ENCODE results near the gene SAP130. TPM values are rescaled to one million over a fixed set of nuclear protein-coding genes. Genes with fewer than 3 reads are reported as not detected.

SAP130 gene
- total and polyA plus RNA-seq, 5 donors from 2014 or later: 4.8 to 38.0 (median 7.3) TPM

DNA sequence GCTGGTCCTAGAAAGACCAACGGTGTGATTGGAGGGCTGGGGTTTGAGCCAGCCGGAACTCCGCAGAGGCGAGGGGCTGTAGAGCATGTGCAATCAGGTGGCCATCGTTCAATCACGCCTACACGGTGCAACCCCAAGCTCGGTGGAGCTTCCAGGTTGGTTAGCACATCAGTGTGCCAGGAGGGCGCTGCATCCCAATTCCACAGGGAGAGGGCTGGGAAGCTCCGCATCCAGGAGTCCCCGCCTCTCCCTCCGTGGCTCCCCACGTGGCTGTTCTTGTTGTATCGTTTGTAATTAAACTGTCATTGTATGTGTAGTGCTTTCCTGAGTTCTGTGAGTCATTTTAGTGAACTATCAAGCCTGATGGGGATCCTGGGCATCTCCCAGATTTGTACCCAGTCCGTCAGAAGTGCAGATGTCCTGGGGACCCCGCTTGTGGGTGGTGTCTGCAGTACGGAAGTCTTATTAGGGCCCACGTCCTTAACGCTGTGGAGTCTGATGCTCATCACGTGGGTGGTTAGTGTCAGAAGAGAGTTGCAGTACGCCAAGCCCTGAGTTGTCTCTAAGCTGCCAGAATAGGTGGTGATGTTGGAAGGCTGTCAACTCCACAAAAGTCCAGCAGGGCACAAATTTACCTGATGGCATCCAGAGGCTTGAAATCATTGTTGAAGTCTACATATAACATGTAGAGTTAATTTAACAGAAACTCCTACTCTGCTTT, 121.5 kb downstream of the SAP130 start:
- H3K27me3 Mint-ChIP-seq: peaks cover 25% of the 10 kb centered on the region
- H3K4me3 Mint-ChIP-seq: peak overlapping the region in 1 of 4 donors; percentile 38

GRCh38 chr2:127901339-127902056, 126.4 kb downstream of the SAP130 start:
- Mint-ChIP-seq H3K36me3 (no peaks in the 10 kb centered on the region), H3K4me3 (no peak overlapping the region), H3K4me1 (peaks cover 0 to 2% (median 0%) of the 10 kb centered on the region in 4 donors), H3K9me3 (peaks cover 0 to 1% (median 0%) of the 10 kb centered on the region in 7 donors), H3K27me3 (peaks cover 36% of the 10 kb centered on the region), H3K27ac (no peak overlapping the region)
- ATAC-seq (ENCODE audit: low read depth in 2 of 2): no peak
- Histone ChIP-seq H3K27me3 (ENCODE audit: control insufficient read depth, insufficient read depth, low read length) (peaks cover 2% of the 10 kb centered on the region), H3K4me1 (ENCODE audit: control insufficient read depth, insufficient read depth, low read length, poor library complexity, severe bottlenecking) (no peaks in the 10 kb centered on the region), H3K9me3 (ENCODE audit: control insufficient read depth in 2 of 2, low read length in 2 of 2) (no peaks in the 10 kb centered on the region), H3K36me3 (ENCODE audit: control insufficient read depth, insufficient read depth, low read length) (no peaks in the 10 kb centered on the region), H3K4me3 (ENCODE audit: low read depth, low read length) (no peak overlapping the region), H3K27ac (ENCODE audit: insufficient read depth, low read length, poor library complexity, severe bottlenecking) (no peak overlapping the region)
- DNase-seq: no peak

More for the DNA sequence above, 121.5 kb downstream of the SAP130 start:
- H3K27ac ChIP-seq (ENCODE audit: insufficient read depth, low read length, poor library complexity, severe bottlenecking): no peak overlapping the region
- no peaks in the 10 kb centered on the region for H3K27me3 ChIP-seq (ENCODE audit: control insufficient read depth, insufficient read depth, low read length)
- Mint-ChIP-seq H3K27ac (no peak overlapping the region), H3K36me3 (no peaks in the 10 kb centered on the region), H3K9me3 (peaks cover 0 to 4% (median 0%) of the 10 kb centered on the region in 7 donors), H3K4me1 (peaks cover 0 to 2% (median 0%) of the 10 kb centered on the region in 4 donors)
- DNase-seq (no peak), ATAC-seq (ENCODE audit: low read depth in 2 of 2) (no peak)
- H3K4me1 ChIP-seq (ENCODE audit: control insufficient read depth, insufficient read depth, low read length, poor library complexity, severe bottlenecking): no peaks in the 10 kb centered on the region
- H3K9me3 ChIP-seq (ENCODE audit: control insufficient read depth in 2 of 2, low read length in 2 of 2): no peaks in the 10 kb centered on the region
- H3K4me3 ChIP-seq (ENCODE audit: low read depth, low read length): no peak overlapping the region
- no peaks in the 10 kb centered on the region for H3K36me3 ChIP-seq (ENCODE audit: control insufficient read depth, insufficient read depth, low read length)

DNA sequence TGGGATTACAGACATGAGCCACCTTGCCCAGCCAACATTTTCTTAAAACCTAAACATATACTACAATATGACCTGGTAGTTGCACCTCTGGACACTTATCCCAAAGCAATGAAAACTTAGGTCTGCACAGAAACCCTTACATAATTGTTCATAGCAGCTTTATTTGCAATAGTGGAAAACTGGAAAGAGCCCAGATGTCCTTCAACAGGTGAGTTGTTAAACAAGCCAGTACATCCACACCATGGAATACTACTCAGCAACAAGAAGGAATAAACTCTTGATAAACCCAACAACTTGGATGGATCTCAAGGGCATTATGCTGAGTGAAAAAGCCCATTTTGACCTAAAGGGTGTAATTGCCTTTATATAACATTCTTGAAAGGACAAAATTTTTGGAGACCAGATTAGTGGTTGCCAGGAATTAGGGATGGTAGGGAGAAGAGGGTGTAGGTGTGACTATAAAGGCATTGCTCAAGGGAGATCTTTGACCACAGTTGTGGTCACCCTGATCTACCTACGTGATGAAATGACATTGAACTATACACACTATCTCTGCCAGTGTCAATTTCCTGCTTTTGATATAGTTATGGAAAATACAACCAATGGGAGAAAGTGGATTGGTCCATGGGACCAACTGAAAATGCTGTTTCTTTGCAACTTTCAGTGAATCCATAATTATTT, 130.2 kb downstream of the SAP130 start:
- DNase-seq (no peak), ATAC-seq (ENCODE audit: low read depth in 2 of 2) (no peak)
- H3K36me3 Mint-ChIP-seq: no peaks in the 10 kb centered on the region
- H3K9me3 ChIP-seq (ENCODE audit: control insufficient read depth in 2 of 2, low read length in 2 of 2): no peaks in the 10 kb centered on the region
- no peak overlapping the region for H3K27ac Mint-ChIP-seq
- H3K27me3 Mint-ChIP-seq: peaks cover 24% of the 10 kb centered on the region
- H3K4me3 Mint-ChIP-seq: no peak overlapping the region
- no peaks in the 10 kb centered on the region for H3K36me3 ChIP-seq (ENCODE audit: control insufficient read depth, insufficient read depth, low read length)
- peaks cover 2% of the 10 kb centered on the region for H3K27me3 ChIP-seq (ENCODE audit: control insufficient read depth, insufficient read depth, low read length)
- H3K27ac ChIP-seq (ENCODE audit: insufficient read depth, low read length, poor library complexity, severe bottlenecking): no peak overlapping the region
- H3K4me1 ChIP-seq (ENCODE audit: control insufficient read depth, insufficient read depth, low read length, poor library complexity, severe bottlenecking): no peaks in the 10 kb centered on the region
- H3K4me3 ChIP-seq (ENCODE audit: low read depth, low read length): no peak overlapping the region
- peaks cover 0 to 1% (median 0%) of the 10 kb centered on the region in 7 donors for H3K9me3 Mint-ChIP-seq
- H3K4me1 Mint-ChIP-seq: no peaks in the 10 kb centered on the region

- peaks cover 4 to 10% (median 5%) of the 10 kb centered on the region in 4 donors for H3K4me1 Mint-ChIP-seq
- Histone ChIP-seq H3K4me1 (ENCODE audit: control insufficient read depth, insufficient read depth, low read length, poor library complexity, severe bottlenecking) (no peaks in the 10 kb centered on the region), H3K9me3 (ENCODE audit: control insufficient read depth in 2 of 2, low read length in 2 of 2) (no peaks in the 10 kb centered on the region), H3K27ac (ENCODE audit: insufficient read depth, low read length, poor library complexity, severe bottlenecking) (no peak overlapping the region), H3K36me3 (ENCODE audit: control insufficient read depth, insufficient read depth, low read length) (no peaks in the 10 kb centered on the region), H3K27me3 (ENCODE audit: control insufficient read depth, insufficient read depth, low read length) (peaks cover 2% of the 10 kb centered on the region), H3K4me3 (ENCODE audit: low read depth, low read length) (no peak overlapping the region)
- H3K27me3 Mint-ChIP-seq: peaks cover 13% of the 10 kb centered on the region
- DNase-seq (no peak), ATAC-seq (ENCODE audit: low read depth in 2 of 2) (no peak)
- no peak overlapping the region for H3K4me3 Mint-ChIP-seq
- no peaks in the 10 kb centered on the region for H3K9me3 Mint-ChIP-seq
- H3K36me3 Mint-ChIP-seq: no peaks in the 10 kb centered on the region
- H3K27ac Mint-ChIP-seq: no peak overlapping the region
Measured at GRCh38 chr2:127893494-127893893, 134.4 kb downstream of the SAP130 start.

DNA sequence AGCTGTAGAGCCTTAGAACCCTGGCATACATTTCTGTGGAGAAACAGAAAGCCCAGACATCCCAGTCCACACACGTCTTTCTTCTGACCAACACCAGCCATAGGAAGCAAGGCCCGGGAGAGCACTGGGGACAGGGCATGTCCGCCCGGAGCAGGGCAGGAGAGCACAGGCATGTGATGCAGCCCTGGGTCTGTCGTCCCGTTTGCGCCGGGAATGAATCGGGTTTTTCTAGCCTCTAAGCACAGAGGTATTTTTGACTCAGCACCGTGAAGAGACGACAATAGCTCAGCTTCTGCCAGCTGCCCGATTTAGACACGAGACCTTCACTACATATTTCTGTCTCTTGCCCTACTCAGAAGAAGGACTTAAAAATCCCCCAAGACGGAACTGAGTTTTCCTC, 134.8 kb downstream of the SAP130 start:
- H3K9me3 ChIP-seq (ENCODE audit: control insufficient read depth in 2 of 2, low read length in 2 of 2): no peaks in the 10 kb centered on the region
- peaks cover 5 to 10% (median 6%) of the 10 kb centered on the region in 4 donors for H3K4me1 Mint-ChIP-seq
- H3K27me3 ChIP-seq (ENCODE audit: control insufficient read depth, insufficient read depth, low read length): peaks cover 2% of the 10 kb centered on the region
- peaks cover 9% of the 10 kb centered on the region for H3K27me3 Mint-ChIP-seq
- H3K4me1 ChIP-seq (ENCODE audit: control insufficient read depth, insufficient read depth, low read length, poor library complexity, severe bottlenecking): no peaks in the 10 kb centered on the region
- no peak overlapping the region for H3K4me3 Mint-ChIP-seq
- H3K27ac ChIP-seq (ENCODE audit: insufficient read depth, low read length, poor library complexity, severe bottlenecking): no peak overlapping the region
- H3K36me3 Mint-ChIP-seq: no peaks in the 10 kb centered on the region
- no peaks in the 10 kb centered on the region for H3K9me3 Mint-ChIP-seq
- no peaks in the 10 kb centered on the region for H3K36me3 ChIP-seq (ENCODE audit: control insufficient read depth, insufficient read depth, low read length)
- DNase-seq (no peak), ATAC-seq (ENCODE audit: low read depth in 2 of 2) (no peak)
- H3K4me3 ChIP-seq (ENCODE audit: low read depth, low read length): no peak overlapping the region
- H3K27ac Mint-ChIP-seq: no peak overlapping the region

DNA sequence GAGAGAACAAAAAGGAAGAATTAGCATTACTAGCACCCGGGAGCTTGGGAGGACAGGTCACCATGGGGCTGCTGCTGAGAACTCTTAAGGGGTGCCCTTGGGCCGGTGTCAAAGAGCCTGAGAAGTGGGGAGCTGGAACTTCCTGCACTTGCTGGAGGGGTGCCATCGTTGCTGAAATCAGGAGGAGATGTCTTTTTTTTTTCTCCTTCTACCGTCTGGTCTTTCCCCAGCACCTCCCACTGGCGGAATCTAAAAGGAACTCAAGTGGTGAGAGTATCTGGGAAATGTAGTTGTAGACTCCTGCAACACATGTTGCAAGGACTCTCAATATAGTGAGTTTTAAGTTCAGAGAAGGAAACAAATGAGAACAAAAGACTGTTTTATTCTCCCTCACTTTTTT, 136.0 kb downstream of the SAP130 start:
- Mint-ChIP-seq H3K9me3 (no peaks in the 10 kb centered on the region), H3K4me3 (no peak overlapping the region), H3K36me3 (no peaks in the 10 kb centered on the region), H3K27ac (no peak overlapping the region), H3K4me1 (peaks cover 8 to 22% (median 17%) of the 10 kb centered on the region in 4 donors), H3K27me3 (peaks cover 6% of the 10 kb centered on the region)
- Histone ChIP-seq H3K27me3 (ENCODE audit: control insufficient read depth, insufficient read depth, low read length) (no peaks in the 10 kb centered on the region), H3K4me3 (ENCODE audit: low read depth, low read length) (no peak overlapping the region), H3K9me3 (ENCODE audit: control insufficient read depth in 2 of 2, low read length in 2 of 2) (no peaks in the 10 kb centered on the region), H3K36me3 (ENCODE audit: control insufficient read depth, insufficient read depth, low read length) (no peaks in the 10 kb centered on the region), H3K4me1 (ENCODE audit: control insufficient read depth, insufficient read depth, low read length, poor library complexity, severe bottlenecking) (peaks cover 5% of the 10 kb centered on the region), H3K27ac (ENCODE audit: insufficient read depth, low read length, poor library complexity, severe bottlenecking) (no peak overlapping the region)
- DNase-seq (no peak), ATAC-seq (ENCODE audit: low read depth in 2 of 2) (no peak)
